Ramos (cell line): Measurements from ENCODE around the gene TMEM128.

ENCODE experiments used
- in situ Hi-C: fragments of 300-500 bp; cut with MboI; formaldehyde crosslinking; loops from one replicate; pipeline ENCODE4 v1.14.3; 2022; ENCODE audit warnings: low sequenced_read_pairs; ENCODE audit not compliant: unreplicated experiment

Gene TMEM128, protein sequence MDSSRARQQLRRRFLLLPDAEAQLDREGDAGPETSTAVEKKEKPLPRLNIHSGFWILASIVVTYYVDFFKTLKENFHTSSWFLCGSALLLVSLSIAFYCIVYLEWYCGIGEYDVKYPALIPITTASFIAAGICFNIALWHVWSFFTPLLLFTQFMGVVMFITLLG

GRCh38 chr4:4248029-4248884 lies at the start of gene TMEM128:
Gene TMEM128 (minus strand): TSS chr4:4248223. CDS start chr4:4248202, 21 bp downstream.
- in situ Hi-C loops, result no loop called here

DNA sequence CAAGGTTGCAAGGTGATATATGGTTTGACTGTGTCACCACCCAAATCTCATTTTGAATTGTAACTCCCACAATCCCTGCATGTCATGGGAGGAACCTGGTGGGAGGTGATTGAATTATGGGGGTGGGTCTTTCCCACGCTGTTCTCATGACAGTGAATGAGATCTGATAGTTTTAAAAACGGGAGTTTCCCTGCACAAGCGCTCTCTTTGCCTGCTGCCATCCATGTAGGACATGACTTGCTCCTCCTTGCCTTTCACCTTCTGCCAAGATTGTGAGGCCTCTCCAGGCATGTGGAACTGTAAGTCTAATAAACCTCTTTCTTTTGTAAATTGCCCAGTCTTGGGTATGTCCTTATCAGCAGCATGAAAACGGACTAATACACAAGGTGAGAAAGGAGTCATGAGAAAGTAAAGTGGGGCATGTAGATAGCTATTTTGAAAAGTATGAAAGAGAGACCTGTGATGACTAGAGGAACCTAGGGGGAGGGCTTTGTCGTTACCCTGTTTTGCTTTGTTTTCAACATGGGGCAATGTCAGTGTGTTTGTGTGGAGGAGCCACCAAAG lies 48.3 kb upstream of the TMEM128 start:
- in situ Hi-C loops, result no loop called here

- in situ Hi-C loops, result no loop called here
These were observed 45.3 kb upstream of the TMEM128 start for GRCh38 chr4:4293279-4293678.

DNA sequence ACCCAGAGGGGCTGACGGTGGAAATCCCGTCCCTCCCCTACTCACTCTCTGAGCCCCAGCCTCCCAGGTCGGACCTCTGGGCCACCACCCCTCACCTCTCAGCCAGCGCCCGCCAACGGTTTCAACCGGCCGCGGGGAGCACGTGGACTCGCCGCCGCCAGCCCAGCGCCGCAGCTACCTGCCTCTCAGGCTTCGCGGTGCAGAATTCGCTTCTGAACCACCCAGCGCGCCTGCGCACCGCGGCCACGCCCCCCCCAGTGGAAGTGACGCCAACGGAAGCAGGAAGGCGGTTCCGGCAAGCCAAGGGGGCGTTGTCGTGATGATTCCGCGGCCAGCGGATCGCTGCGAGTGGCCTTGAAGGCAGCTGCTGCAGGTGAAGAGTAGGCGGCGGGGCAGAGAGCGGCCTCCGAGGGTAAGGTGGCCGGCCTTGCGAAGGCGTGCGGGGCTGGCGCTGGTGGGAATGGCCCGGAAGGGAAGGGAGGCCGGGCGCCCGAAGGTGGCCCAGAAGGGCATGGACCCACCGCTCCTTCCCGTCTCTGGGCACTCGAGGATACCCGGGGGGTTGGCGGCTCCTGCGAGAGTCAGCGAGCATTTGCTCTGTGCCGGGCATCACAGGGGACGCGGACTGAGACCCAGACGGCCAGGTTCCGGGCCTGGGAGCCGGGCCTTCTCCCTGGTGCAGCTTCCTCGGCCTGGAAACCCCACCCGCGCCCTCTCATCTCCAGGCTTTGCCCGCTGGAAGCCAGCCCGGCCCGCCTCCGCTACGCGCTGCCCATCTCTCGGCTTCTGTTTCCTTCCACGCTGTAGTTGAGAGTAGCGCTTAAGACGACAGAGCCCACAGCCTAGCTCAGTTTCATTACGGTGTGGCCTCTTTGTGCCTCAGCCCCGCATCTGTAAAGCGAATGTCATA lies 42.2 kb upstream of the TMEM128 start, which contains the start of the genes LYAR and ZBTB49:
TSS of gene LYAR (minus strand) at position 214 of the 910 bp plus-strand sequence. CDS start 6,412 bp downstream, outside the sequence.
TSS of gene ZBTB49 (plus strand) at position 311 of the 910 bp plus-strand sequence. CDS start 9,695 bp downstream, outside the sequence.
- in situ Hi-C loops, result no loop called here

- in situ Hi-C loops, result no loop called here
These were observed 41.5 kb upstream of the TMEM128 start for GRCh38 chr4:4289597-4289940.

- in situ Hi-C loops, result no loop called here
These were observed 41.0 kb upstream of the TMEM128 start for GRCh38 chr4:4289055-4289454.

DNA sequence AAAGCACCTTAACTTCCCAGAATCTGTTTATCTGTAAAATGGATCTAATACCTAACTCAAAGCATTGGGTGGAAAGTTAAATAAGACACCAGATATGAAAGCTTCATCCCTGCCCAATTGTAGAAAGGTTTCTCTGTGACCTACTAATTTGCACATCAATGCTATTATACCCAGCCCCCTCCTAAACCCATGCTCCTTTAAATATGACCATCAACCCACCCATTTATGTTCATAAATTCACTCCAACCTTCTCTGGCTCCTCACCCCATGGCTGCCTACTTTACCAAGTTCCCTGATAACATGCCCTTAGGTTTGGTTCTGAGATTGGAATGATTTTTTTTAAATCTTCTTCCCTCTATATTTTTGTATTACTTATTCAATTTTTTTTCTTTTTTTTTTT lies 40.1 kb upstream of the TMEM128 start:
- in situ Hi-C loops, result no loop called here

GRCh38 chr4:4284827-4285618 lies 37.0 kb upstream of the TMEM128 start:
- in situ Hi-C loops, result no loop called here

DNA sequence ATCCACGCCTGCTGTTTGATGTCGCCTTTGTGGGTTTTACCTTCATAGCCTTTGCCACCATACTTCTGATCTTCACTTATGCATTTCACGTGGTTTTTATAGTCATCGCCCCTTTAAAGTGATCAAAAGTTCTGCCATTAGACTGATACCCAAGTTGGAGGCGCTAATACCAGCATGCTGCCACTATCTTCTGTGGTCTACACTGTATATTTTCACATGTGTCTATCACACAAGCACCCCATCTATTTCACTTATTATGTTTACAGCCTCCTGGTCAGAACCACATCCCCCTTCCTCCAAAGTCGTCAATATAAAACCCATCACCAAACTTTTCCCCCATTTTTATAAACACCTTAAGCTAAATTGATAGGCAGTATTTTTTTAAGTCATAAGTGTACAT lies 33.8 kb upstream of the TMEM128 start:
- in situ Hi-C loops, result no loop called here

GRCh38 chr4:4277531-4277930 lies 29.5 kb upstream of the TMEM128 start:
- in situ Hi-C loops, result no loop called here

GRCh38 chr4:4274226-4274625 lies 26.2 kb upstream of the TMEM128 start:
- in situ Hi-C loops, result no loop called here

DNA sequence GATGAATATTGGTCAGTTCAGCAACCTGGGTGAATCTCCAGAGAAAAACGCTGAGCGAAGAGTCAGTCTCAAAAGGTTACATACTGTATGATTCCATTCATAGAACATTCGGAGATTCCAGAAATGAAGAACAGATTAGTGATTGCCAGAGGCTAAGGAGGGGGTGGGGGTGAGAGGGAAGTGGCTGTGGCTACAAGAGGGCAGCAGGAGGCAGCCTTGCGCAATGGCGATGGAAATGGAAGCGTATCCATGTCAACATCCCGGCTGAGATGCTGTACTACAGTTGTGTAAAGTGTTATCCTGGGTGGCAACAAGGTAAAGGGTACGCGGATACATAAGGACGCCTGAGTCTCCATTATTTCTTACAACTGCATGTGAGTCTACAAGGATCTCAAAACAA lies 23.9 kb upstream of the TMEM128 start:
- in situ Hi-C loops, result no loop called here

DNA sequence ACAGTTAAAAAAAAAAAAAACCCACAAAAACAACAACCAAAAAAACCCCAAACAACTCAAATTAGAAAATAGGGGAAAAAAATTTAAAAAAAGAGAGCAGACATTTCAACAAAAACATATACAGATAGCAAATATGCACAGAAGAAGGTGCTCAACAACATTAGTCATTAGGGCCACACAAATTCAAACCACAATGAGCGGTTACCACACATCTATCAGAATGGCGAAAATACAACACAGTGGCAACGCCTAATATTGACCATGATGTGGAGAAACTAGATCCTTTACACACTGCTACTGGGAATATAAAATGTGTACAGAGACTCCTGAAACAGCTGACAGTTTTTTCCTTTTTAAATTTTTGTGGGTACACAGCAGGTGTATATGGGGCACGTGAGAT lies 22.5 kb upstream of the TMEM128 start:
- in situ Hi-C loops, result no loop called here

DNA sequence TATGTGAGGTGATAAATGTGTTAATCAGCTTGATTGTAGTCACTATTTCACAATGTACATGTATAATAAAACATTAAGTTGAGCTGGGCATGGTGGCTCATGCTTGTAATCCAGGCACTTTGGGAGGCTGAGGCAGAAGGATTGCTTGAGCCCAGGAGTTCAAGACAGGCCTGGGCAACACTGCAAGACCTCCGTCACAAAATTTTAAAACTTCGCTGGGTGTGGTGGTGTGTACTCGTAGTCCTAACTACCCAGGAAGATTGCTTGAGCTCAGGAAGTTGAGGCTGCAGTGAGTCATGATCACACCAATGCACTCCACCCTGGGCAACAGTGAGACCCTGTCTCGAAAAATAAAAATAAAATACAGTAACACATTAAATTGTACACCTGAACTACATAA lies 21.8 kb upstream of the TMEM128 start:
- in situ Hi-C loops, result no loop called here

DNA sequence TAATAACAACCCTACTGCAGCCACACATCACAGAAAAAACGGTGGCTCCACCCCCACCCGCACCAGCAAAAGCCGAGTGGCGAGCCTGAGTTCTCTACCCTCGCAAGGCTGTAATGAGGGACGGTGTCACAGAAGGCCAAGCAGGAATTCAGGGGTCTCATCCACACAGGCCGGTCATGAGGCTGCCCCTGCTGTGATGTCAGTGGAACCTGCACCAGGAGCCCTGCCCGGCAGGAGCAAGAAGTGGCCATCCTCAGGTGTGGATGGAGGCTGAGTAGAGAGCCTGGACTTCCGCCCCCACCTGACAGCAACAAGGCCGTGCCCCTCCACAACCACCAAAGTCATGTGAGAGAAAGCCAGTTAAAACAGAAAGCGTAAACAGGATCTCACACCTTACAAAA lies 21.3 kb upstream of the TMEM128 start:
- in situ Hi-C loops, result no loop called here

- in situ Hi-C loops, result no loop called here
These were observed 20.8 kb upstream of the TMEM128 start for GRCh38 chr4:4268776-4269175.

DNA sequence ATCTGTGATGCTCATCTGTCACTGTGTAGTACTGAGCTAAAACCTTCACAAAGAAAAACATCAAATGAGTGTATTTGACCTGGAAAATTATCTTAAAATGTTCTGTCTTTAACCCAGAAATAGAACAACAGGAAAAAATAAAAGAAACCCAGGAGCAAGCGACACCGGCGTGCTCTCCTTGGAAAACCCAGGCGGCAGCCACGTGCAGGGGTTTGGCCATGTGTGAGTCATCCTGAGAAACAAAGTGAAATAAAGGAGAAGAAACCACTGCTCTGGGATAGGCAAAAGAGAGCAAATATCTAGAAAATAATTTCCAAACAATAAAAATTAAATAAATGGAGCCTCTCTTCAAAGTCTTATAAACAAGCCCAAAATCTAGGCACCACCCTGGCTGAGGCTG lies 20.0 kb upstream of the TMEM128 start:
- in situ Hi-C loops, result no loop called here

DNA sequence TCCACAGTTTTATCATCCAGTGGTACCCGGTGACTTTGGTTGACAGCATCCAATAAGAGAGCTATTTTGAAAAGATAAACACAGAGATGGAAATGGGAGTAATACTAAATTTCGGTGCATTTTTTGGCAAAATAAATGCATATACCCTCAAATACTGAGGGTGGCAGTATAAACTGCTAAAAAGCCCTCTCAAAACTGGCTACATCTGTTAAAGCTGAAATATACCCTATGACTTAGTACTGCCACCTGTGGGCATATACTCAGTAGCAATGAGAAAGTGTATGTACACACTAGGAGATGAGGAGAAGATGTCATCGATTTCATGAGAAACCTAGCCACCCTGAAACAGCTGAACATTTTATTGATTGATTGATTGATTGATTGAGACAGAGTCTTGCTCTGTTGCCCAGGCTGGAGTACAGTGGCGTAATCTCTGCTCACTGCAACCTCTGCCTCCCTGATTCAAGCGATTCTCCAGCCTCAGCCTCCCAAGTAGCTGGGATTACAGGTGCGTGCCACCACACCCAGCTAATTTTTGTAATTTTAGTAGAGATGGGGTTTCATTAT lies 12.2 kb upstream of the TMEM128 start:
- in situ Hi-C loops, result no loop called here

GRCh38 chr4:4259484-4260100 lies 11.6 kb upstream of the TMEM128 start:
- in situ Hi-C loops, result loop anchor here (10.0 kb wide), 1 partner anchor 165 kb away; no protein-coding TSS in a partner anchor
